Thoracic aorta (tissue), 2 donors: ENCODE results near the gene SLX9. TPM values are rescaled to one million over a fixed set of nuclear protein-coding genes. Genes with fewer than 3 reads are reported as not detected.

Source experiments
- ATAC-seq: fragments of 150-250 bp; one replicate; pipeline ENCODE4 v1.8.0; 2017; ENCODE audit warnings: low read depth; ENCODE audit not compliant: insufficient number of reproducible peaks, low FRiP score
- DNase-seq: peaks from one replicate; pipeline ENCODE4 v3.0.0-alpha.2; 2020; ENCODE audit warnings: low spot score
- H3K27ac ChIP-seq, 2 donors: fragments of 200-600 bp; sonication (generic); 1 replicate in 1 of 2; 2 replicates in 1 of 2; pipeline ENCODE4 v1.5.1; 2016; ENCODE audit warnings: mild to moderate bottlenecking in 2 of 2, moderate library complexity in 2 of 2
- H3K27me3 ChIP-seq: fragments of 200-600 bp; sonication (generic); replicated peaks from 2 replicates; pipeline ENCODE4 v1.6.0; 2016; ENCODE audit warnings: mild to moderate bottlenecking; ENCODE audit not compliant: insufficient read depth
- H3K36me3 ChIP-seq: fragments of 200-600 bp; sonication (generic); one replicate; pipeline ENCODE4 v1.5.1; 2016
- H3K4me1 ChIP-seq, 2 donors: fragments of 200-600 bp; sonication (generic); 1 replicate in 1 of 2; 2 replicates in 1 of 2; pipeline versions ENCODE4 v1.5.1 to v1.6.0; 2016; ENCODE audit warnings: low read depth in 2 of 2, mild to moderate bottlenecking in 1 of 2; ENCODE audit not compliant: control insufficient read depth in 1 of 2
- H3K4me3 ChIP-seq: fragments of 200-600 bp; sonication (generic); 2 replicates; pipeline ENCODE4 v1.5.1; 2016; ENCODE audit warnings: mild to moderate bottlenecking
- H3K9me3 ChIP-seq: fragments of 200-600 bp; sonication (generic); 2 replicates; pipeline ENCODE4 v1.5.1; 2016
- CTCF ChIP-seq: fragments of 200-600 bp; sonication (generic); IDR thresholded peaks from one replicate; pipeline ENCODE4 v1.5.1; 2019; ENCODE audit warnings: antibody characterized with exemption
- total RNA-seq, 2 donors: library from RNA; depleted of rRNA; stranded (reverse); fragments of >200 nt; gene quantifications; one replicate each; pipeline versions ENCODE4 v1.1.0 to v1.2.3, GENCODE V29; 2016

The SLX9 gene
- total RNA-seq, 2 donors from 2014 or later: 5.9 to 10.6 TPM

- TF ChIP-seq CTCF: no peak
- DNase-seq (no peak), ATAC-seq (no peak)
- H3K4me1 ChIP-seq: peaks cover 8 to 30% of the 10 kb centered on the region in 2 donors
- no peak overlapping the region for H3K4me3 ChIP-seq
- no peak overlapping the region for H3K27ac ChIP-seq
- H3K9me3 ChIP-seq: no peaks in the 10 kb centered on the region
- H3K27me3 ChIP-seq: no peaks in the 10 kb centered on the region
- no peaks in the 10 kb centered on the region for H3K36me3 ChIP-seq
Observed at GRCh38 chr21:44990921-44991320, 51.1 kb downstream of the SLX9 start.

- DNase-seq (no peak), ATAC-seq (no peak)
- Histone ChIP-seq H3K36me3 (no peaks in the 10 kb centered on the region), H3K4me3 (no peak overlapping the region), H3K4me1 (peaks cover 8 to 22% of the 10 kb centered on the region in 2 donors), H3K27ac (no peak overlapping the region), H3K27me3 (no peaks in the 10 kb centered on the region), H3K9me3 (no peaks in the 10 kb centered on the region)
- no peak for TF ChIP-seq CTCF
Observed at GRCh38 chr21:44991538-44992483, 52.0 kb downstream of the SLX9 start.

- ATAC-seq (no peak), DNase-seq (no peak)
- no peaks in the 10 kb centered on the region for H3K9me3 ChIP-seq
- no peak for TF ChIP-seq CTCF
- no peak overlapping the region for H3K4me3 ChIP-seq
- H3K4me1 ChIP-seq: peaks cover 8 to 21% of the 10 kb centered on the region in 2 donors
- H3K27me3 ChIP-seq: no peaks in the 10 kb centered on the region
- no peak overlapping the region for H3K27ac ChIP-seq
- H3K36me3 ChIP-seq: no peaks in the 10 kb centered on the region
Observed at GRCh38 chr21:44992608-44993031, 52.8 kb downstream of the SLX9 start.

GRCh38 chr21:44993321-44994046 lies 53.7 kb downstream of the SLX9 start:
- Histone ChIP-seq H3K36me3 (no peaks in the 10 kb centered on the region), H3K27me3 (no peaks in the 10 kb centered on the region), H3K4me3 (no peak overlapping the region), H3K27ac (peak overlapping the region in 1 of 2 donors; percentile 73), H3K9me3 (no peaks in the 10 kb centered on the region), H3K4me1 (peaks cover 8 to 21% of the 10 kb centered on the region in 2 donors)
- TF ChIP-seq CTCF: no peak
- ATAC-seq (no peak), DNase-seq (no peak)

GRCh38 chr21:44994047-44994694 lies 54.3 kb downstream of the SLX9 start:
- Histone ChIP-seq H3K27ac (peak overlapping the region; percentile 17 to 73), H3K36me3 (no peaks in the 10 kb centered on the region), H3K4me3 (no peak overlapping the region), H3K4me1 (peaks cover 8 to 21% of the 10 kb centered on the region in 2 donors), H3K9me3 (no peaks in the 10 kb centered on the region), H3K27me3 (no peaks in the 10 kb centered on the region)
- ATAC-seq (no peak), DNase-seq (no peak)
- no peak for TF ChIP-seq CTCF
